Stimulated activated naive CD8-positive, alpha-beta T cell treated with anti-CD3 and anti-CD28 coated beads, Interleukin-15, Interleukin-2, amounts not matched to agents 100 U/mL and 50 U/mL, for 24 hours (primary cell): Measurements from ENCODE around the gene LDLRAD4.

Experiments used
- ATAC-seq: fragments of 150-1000 bp; cut with Tn5 transposase; one replicate; pipeline ENCODE4 v1.10.0; 2021
- DNase-seq: peaks from one replicate; pipeline ENCODE4 v3.0.0; 2021

LDLRAD4 gene

GRCh38 chr18:13551841-13552733 is 333.5 kb downstream of the LDLRAD4 start:
- no peak for DNase-seq
- ATAC-seq: no peak

GRCh38 chr18:13553449-13553848 is 334.9 kb downstream of the LDLRAD4 start:
- no peak for DNase-seq
- ATAC-seq: no peak

- no peak for DNase-seq
- ATAC-seq: no peak
These were observed 336.6 kb downstream of the LDLRAD4 start for GRCh38 chr18:13555192-13555591.

- no peak for ATAC-seq
- no peak for DNase-seq
These were observed 337.3 kb downstream of the LDLRAD4 start for GRCh38 chr18:13555865-13556264.

- no peak for DNase-seq
- no peak for ATAC-seq
These were observed 337.9 kb downstream of the LDLRAD4 start for GRCh38 chr18:13556502-13556901.

GRCh38 chr18:13558124-13558523 is 339.6 kb downstream of the LDLRAD4 start:
- peak; percentile 58 for DNase-seq
- ATAC-seq: peak; percentile 54

GRCh38 chr18:13558790-13559189 is 340.2 kb downstream of the LDLRAD4 start:
- ATAC-seq: no peak
- DNase-seq: no peak

- no peak for ATAC-seq
- no peak for DNase-seq
These were observed 341.2 kb downstream of the LDLRAD4 start for GRCh38 chr18:13559754-13560153.

- DNase-seq (no peak), ATAC-seq (no peak)
These were observed 341.7 kb downstream of the LDLRAD4 start for GRCh38 chr18:13560306-13560705.

- DNase-seq (peak; percentile 89), ATAC-seq (peak; percentile 90)
These were observed 344.0 kb downstream of the LDLRAD4 start for GRCh38 chr18:13562494-13563029.

GRCh38 chr18:13563390-13563805 is 344.8 kb downstream of the LDLRAD4 start:
- ATAC-seq (no peak), DNase-seq (no peak)

GRCh38 chr18:13564579-13564978 is 346.0 kb downstream of the LDLRAD4 start:
- DNase-seq (no peak), ATAC-seq (no peak)

GRCh38 chr18:13565228-13565627 is 346.7 kb downstream of the LDLRAD4 start:
- ATAC-seq (no peak), DNase-seq (no peak)

- DNase-seq (peak; percentile 67), ATAC-seq (peak; percentile 33)
These were observed 348.6 kb downstream of the LDLRAD4 start for GRCh38 chr18:13566941-13567746.

- ATAC-seq (peak; percentile 76), DNase-seq (peak; percentile 73)
These were observed 350.2 kb downstream of the LDLRAD4 start for GRCh38 chr18:13568443-13569392.

GRCh38 chr18:13570216-13570615 is 351.7 kb downstream of the LDLRAD4 start:
- no peak for DNase-seq
- no peak for ATAC-seq

GRCh38 chr18:13570856-13571495 is 352.4 kb downstream of the LDLRAD4 start:
- DNase-seq (peak; percentile 50), ATAC-seq (peak; percentile 57)

- ATAC-seq: no peak
- peak; percentile 1 for DNase-seq
These were observed 353.6 kb downstream of the LDLRAD4 start for GRCh38 chr18:13572148-13572547.

- ATAC-seq: no peak
- peak; percentile 1 for DNase-seq
These were observed 354.2 kb downstream of the LDLRAD4 start for GRCh38 chr18:13572721-13573120.

- no peak for ATAC-seq
- DNase-seq: peak; percentile 1
These were observed 355.2 kb downstream of the LDLRAD4 start for GRCh38 chr18:13573750-13574149.

- ATAC-seq: no peak
- DNase-seq: no peak
These were observed 355.8 kb downstream of the LDLRAD4 start for GRCh38 chr18:13574355-13574754.
